Measurements from ENCODE around the gene TMTC3.

GRCh38 chr12:88188180-88188579 lies 46.1 kb downstream of the TMTC3 start:
- TF ChIP-seq ZNF274 (IDR thresholded peaks at IDR 0.05; ENCODE audit: low read depth, low read length) (no peak), YY1 (IDR thresholded peaks at IDR 0.05; ENCODE audit: insufficient read depth, insufficient read length) (no peak), SUZ12 (IDR thresholded peaks at IDR 0.05; ENCODE audit: extremely low read depth, insufficient read depth, insufficient read length) (no peak)
